Nephron progenitor cell (in vitro differentiated cells): ENCODE results near the gene SHISA9.

Experiments
- DNase-seq: peaks from one replicate; pipeline ENCODE4 v3.0.0; 2021
- H3K27ac Mint-ChIP-seq: 2 replicates; pipeline ENCODE4 v1.8.0; 2021; ENCODE audit warnings: mild to moderate bottlenecking, moderate library complexity, mixed read lengths
- H3K27me3 Mint-ChIP-seq: 2 replicates; pipeline ENCODE4 v1.8.0; 2021; ENCODE audit warnings: mild to moderate bottlenecking, low read depth, mixed read lengths; ENCODE audit not compliant: poor library complexity
- H3K36me3 Mint-ChIP-seq: 2 replicates; pipeline ENCODE4 v1.8.0; 2021; ENCODE audit warnings: low read depth, mixed read lengths
- H3K4me1 Mint-ChIP-seq: 2 replicates; pipeline ENCODE4 v1.8.0; 2021; ENCODE audit warnings: mixed read lengths
- H3K4me3 Mint-ChIP-seq: 2 replicates; pipeline ENCODE4 v1.8.0; 2021; ENCODE audit warnings: mild to moderate bottlenecking, moderate library complexity, mixed read lengths
- H3K9me3 Mint-ChIP-seq: 2 replicates; pipeline ENCODE4 v1.8.0; 2021; ENCODE audit warnings: mild to moderate bottlenecking, moderate library complexity, mixed read lengths
- TF ChIP-seq, protein P1 (sequence below): fragments of 200-600 bp; sonication (generic); IDR thresholded peaks from 2 replicates; pipeline ENCODE4 v1.5.0; 2021; ENCODE audit warnings: antibody characterized with exemption

The SHISA9 gene

DNA sequence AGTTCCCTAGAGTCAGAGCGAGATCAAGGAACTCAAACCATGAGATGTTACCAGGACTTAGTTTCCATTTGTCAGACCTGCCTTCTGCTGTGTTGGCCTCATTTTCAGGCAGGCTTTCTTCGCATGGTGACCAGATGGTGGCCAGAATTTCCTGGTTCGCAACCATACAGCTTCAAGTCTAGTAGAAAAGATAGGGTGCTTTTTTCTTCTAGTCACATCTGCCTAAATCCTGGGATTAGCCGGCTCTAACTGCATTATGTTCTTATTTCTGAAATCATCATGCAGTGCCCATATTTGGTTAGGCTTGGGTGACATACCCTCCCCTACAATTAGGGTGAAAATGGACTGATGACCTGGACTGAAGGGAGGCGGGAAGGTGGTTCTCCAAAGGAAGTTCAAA, 131.5 kb downstream of the SHISA9 start:
- DNase-seq = no peak
- Mint-ChIP-seq H3K9me3 (peaks cover 4% of the 10 kb centered on the region), H3K27me3 (peaks cover 4% of the 10 kb centered on the region), H3K36me3 (no peaks in the 10 kb centered on the region), H3K4me3 (no peak overlapping the region), H3K27ac (no peak overlapping the region), H3K4me1 (peaks cover 20% of the 10 kb centered on the region)
- TF ChIP-seq, protein P1, sequence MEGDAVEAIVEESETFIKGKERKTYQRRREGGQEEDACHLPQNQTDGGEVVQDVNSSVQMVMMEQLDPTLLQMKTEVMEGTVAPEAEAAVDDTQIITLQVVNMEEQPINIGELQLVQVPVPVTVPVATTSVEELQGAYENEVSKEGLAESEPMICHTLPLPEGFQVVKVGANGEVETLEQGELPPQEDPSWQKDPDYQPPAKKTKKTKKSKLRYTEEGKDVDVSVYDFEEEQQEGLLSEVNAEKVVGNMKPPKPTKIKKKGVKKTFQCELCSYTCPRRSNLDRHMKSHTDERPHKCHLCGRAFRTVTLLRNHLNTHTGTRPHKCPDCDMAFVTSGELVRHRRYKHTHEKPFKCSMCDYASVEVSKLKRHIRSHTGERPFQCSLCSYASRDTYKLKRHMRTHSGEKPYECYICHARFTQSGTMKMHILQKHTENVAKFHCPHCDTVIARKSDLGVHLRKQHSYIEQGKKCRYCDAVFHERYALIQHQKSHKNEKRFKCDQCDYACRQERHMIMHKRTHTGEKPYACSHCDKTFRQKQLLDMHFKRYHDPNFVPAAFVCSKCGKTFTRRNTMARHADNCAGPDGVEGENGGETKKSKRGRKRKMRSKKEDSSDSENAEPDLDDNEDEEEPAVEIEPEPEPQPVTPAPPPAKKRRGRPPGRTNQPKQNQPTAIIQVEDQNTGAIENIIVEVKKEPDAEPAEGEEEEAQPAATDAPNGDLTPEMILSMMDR = no peak

DNA sequence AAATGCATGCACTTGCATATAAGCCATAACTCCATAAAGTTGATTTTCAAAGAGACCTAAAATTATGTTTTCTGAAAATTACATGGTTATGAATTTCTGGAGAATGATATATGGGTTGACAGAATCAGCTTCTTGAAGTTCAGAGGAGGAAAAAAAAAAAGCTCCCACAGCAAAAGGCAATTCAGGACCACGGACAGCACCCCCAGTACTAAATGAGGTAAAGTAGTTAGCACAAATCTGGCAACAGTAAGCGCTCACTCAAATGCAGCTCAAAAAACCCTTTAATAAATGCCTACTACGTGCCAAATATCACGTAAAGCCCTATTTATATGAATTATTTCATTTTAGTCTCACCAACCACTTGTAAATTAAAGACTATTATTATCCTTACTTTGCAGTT, 135.2 kb downstream of the SHISA9 start:
- Mint-ChIP-seq H3K4me1 (no peaks in the 10 kb centered on the region), H3K36me3 (no peaks in the 10 kb centered on the region), H3K4me3 (no peak overlapping the region), H3K27ac (no peak overlapping the region), H3K9me3 (peaks cover 4% of the 10 kb centered on the region), H3K27me3 (peaks cover 8% of the 10 kb centered on the region)
- TF ChIP-seq, protein P1 = no peak
- peak; percentile 88 for DNase-seq

DNA sequence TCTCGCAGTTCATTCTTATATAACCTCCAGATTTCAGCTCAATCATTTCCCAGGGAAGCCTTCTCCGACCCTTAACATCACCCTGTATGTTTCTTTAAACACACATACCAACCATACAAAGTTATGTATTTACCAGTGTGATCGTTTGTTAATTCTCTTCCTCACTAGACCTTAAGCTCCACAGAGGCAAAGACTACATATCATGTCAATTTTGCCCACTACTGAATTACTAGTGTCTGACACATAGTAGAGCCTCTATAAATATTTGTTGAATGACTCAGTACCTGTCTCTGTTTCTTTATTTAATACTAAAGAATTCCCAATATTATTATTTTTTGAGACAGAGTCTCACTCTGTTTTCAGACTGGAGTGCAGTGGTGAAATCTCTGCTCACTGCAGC, 137.2 kb downstream of the SHISA9 start:
- Mint-ChIP-seq H3K27ac (no peak overlapping the region), H3K9me3 (peaks cover 4% of the 10 kb centered on the region), H3K4me3 (no peak overlapping the region), H3K4me1 (no peaks in the 10 kb centered on the region), H3K36me3 (no peaks in the 10 kb centered on the region), H3K27me3 (peaks cover 11% of the 10 kb centered on the region)
- no peak for DNase-seq
- TF ChIP-seq, protein P1 = no peak

DNA sequence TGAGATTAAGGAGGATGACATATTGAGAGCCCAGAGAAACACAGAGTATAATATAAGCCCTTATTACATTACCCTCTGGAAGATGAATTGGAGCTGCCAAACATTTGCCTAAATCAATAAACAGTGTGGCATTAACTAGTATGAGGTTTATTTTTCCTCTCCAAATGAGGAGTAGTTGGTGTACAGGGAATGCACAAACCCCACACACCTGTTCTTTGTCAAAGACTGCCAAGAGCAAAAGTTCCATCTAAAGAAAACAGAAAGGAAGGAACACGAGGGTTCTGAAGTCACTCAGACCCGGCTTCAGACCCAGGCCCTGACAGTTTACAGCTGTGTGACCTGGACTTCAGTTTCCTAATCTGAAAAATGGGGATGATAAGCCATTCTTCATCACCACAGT, 138.1 kb downstream of the SHISA9 start:
- H3K27me3 Mint-ChIP-seq = peaks cover 8% of the 10 kb centered on the region
- H3K4me1 Mint-ChIP-seq = no peaks in the 10 kb centered on the region
- no peak overlapping the region for H3K27ac Mint-ChIP-seq
- TF ChIP-seq, protein P1 = no peak
- H3K4me3 Mint-ChIP-seq = no peak overlapping the region
- no peak for DNase-seq
- H3K9me3 Mint-ChIP-seq = peaks cover 4% of the 10 kb centered on the region
- H3K36me3 Mint-ChIP-seq = no peaks in the 10 kb centered on the region

DNA sequence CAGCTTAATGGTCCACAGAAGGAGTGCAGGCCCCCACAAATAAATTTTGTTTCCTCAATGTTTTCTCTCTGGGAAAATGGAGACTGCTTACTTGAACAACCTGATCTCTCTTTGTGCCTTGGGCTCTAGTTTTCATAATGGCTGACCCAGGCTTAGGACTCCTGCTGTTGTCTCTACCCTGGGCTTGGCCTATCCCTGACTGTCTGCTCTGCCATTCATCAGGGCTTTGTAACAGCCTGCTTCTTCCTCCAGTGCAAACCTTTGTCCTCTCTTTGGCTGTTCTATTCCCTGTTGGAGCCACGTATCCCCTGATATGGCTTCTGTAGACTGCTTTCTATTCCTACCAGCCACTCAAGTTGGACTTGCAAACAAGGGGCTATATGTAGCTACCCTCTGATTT, 139.8 kb downstream of the SHISA9 start:
- H3K27ac Mint-ChIP-seq = no peak overlapping the region

More for the DNA sequence above, 139.8 kb downstream of the SHISA9 start:
- DNase-seq = no peak
- TF ChIP-seq, protein P1 = no peak
- Mint-ChIP-seq H3K36me3 (no peaks in the 10 kb centered on the region), H3K4me1 (no peaks in the 10 kb centered on the region), H3K27me3 (peaks cover 8% of the 10 kb centered on the region), H3K4me3 (no peak overlapping the region), H3K9me3 (peaks cover 4% of the 10 kb centered on the region)
